Stimulated activated CD4-positive, alpha-beta T cell treated with anti-CD3 and anti-CD28 coated beads, Interleukin-4, amount 100 ng/mL, for 48 hours (primary cell): Measurements from ENCODE around the gene AASDH.
"Not testable (repeated sequence)": the region's sequence is repeated elsewhere in the genome, so short reads cannot be mapped to it uniquely, and the experiment has no call there.

Source experiments
- DNase-seq, 2 donors: peaks; one replicate each; pipeline ENCODE4 v3.0.0-alpha.2; 2020; ENCODE audit warnings: low read depth in 2 of 2

Gene AASDH

GRCh38 chr4:56389558-56389957, 2.3 kb upstream of the AASDH start:
- DNase-seq, result no peak

- no peak for DNase-seq
Observed at GRCh38 chr4:56388306-56388705, 1.0 kb upstream of the AASDH start.

- no peak for DNase-seq
Observed at GRCh38 chr4:56386091-56386490, 1.2 kb downstream of the AASDH start.

GRCh38 chr4:56375458-56375857, 11.8 kb downstream of the AASDH start:
- no peak for DNase-seq

- DNase-seq, result no peak
Observed at GRCh38 chr4:56374956-56375355, 12.3 kb downstream of the AASDH start.

DNA sequence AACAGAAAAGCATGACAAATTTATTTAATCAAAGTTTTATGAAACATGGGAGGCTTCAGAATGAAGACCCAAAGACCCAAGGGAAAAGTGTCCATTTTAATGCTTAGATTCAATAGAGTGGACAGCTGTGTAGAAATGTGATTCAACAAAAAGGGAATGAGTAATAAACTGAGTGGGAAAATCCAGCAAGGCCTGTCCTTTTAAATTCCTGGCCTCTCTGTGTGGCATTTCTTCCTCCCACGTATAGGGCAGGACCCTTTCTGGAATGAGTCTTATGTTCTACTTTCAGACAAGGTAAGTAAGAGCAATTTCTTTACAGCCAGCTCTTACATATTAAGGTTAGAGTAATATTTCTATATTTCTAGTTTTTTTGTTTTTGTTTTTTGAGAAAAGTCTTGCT, 14.5 kb downstream of the AASDH start:
- no peak for DNase-seq

DNA sequence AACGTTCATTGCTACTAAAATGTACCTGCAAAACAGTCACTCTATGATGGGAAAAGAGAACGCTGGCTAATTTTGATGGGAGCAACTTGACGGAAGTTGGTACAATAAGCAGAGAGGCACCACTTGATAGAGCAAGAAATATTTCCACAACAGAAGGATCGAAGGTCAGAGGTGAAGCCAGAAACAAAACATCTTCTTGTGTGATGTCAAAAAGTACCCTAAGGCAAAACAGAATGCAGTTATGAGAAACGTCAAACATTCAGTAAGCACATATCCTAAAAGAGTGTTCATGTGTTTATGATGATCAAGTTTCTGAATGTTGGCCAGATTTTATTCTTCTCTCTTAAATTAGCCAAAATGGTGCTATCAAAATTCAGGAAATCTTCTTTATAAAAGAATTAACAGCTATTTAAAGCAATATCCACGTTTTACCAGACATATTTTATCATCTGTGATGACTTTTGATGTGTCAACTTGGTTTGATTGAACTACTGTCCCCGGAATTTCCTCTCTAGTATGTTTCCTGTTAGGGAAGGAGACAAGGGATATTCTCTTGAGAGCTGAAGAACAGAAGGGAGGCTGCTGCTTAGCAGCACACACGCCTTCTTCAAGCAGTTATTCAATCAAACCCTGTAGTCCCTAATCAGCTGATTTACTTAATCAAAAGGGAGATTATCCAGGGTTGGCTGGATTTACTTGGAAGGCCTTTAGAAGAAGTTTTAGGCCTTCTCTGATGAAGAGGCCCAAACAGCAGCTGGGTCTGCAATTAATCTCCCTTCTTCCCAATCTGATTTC, 15.7 kb downstream of the AASDH start:
- no peak for DNase-seq

GRCh38 chr4:56370377-56370776, 16.9 kb downstream of the AASDH start:
- no peak for DNase-seq

DNA sequence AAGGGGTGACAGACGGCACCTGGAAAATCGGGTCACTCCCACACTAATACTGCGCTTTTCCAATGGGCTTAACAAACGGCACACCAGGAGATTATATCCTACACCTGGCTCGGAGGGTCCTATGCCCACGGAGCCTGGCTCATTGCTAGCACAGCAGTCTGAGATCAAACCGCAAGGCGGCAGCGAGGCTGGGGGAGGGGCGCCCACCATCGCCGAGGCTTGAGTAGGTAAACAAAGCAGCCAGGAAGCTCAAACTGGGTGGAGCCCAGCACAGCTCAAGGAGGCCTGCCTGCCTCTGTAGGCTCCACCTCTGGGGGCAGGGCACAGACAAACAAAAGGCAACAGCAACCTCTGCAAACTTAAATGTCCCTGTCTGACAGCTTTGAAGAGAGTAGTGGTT, 24.3 kb downstream of the AASDH start:
- not testable (repeated sequence) for DNase-seq

- no peak for DNase-seq
Observed at GRCh38 chr4:56360071-56360470, 27.2 kb downstream of the AASDH start.

DNA sequence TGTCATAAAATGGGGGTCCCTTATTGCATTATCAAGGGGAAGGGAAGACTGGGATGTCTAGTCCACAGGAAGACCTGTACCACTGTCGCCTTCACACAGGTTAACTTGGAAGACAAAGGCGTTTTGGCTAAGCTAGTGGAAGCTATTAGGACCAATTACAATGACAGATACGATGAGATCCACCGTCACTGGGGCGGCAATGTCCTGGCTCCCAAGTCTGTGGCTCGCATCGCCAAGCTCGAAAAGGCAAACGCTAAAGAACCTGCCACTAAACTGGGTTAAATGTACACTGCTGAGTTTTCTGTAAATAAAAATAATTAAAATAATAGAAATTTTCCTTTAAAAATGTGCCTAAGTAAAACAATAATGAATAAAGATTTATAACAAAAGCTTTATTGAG, 30.6 kb downstream of the AASDH start:
- DNase-seq, result no peak

DNA sequence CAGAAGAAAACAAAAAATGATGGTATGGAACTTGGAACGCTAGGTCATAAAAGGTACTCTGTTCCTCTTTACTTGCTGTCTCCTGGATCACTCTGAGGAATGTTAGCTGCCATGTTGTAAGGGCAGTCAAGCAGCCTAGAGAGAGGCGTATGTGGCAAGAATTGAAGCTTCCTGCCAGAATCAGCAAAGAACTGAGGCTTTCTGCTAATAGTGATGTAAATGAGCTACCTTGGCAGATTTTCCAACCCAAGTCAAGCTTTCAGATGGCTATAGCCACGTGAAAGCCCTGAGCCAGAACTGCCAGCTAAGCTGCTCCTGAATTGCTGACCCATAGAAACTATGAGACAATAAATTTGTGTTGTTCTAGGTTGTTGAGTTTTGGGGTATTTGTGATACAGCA, 38.7 kb downstream of the AASDH start:
- DNase-seq, result no peak

GRCh38 chr4:56345458-56345857, 41.8 kb downstream of the AASDH start:
- DNase-seq, result no peak

- no peak for DNase-seq
Observed at GRCh38 chr4:56342746-56343145, 44.5 kb downstream of the AASDH start.

- no peak for DNase-seq
Observed at GRCh38 chr4:56330691-56331090, 56.6 kb downstream of the AASDH start.

GRCh38 chr4:56326363-56326762, 60.9 kb downstream of the AASDH start:
- no peak for DNase-seq

GRCh38 chr4:56324011-56324610, 63.2 kb downstream of the AASDH start:
- no peak for DNase-seq

GRCh38 chr4:56323327-56323726, 64.0 kb downstream of the AASDH start:
- DNase-seq, result no peak

DNA sequence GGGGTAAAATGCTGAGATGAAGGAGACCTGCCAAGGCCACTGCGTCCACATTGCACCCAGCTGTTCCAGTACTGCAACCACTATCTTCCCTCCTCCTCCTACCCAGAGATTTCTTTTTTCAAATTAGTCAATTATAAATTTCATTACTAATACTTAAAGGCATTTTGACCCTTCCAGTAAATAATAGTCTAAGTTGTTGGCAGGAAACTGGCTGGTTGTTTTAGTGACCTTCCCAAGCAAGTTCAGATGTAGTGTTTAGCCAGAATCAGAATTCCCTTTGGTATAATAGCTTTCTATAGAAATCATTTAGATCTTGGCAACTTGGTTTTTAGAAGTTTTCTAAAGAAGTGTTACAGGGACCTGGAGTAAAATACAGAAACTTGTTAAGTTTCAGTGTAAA, 66.0 kb downstream of the AASDH start:
- no peak for DNase-seq

- no peak for DNase-seq
Observed at GRCh38 chr4:56320293-56320692, 67.0 kb downstream of the AASDH start.

DNA sequence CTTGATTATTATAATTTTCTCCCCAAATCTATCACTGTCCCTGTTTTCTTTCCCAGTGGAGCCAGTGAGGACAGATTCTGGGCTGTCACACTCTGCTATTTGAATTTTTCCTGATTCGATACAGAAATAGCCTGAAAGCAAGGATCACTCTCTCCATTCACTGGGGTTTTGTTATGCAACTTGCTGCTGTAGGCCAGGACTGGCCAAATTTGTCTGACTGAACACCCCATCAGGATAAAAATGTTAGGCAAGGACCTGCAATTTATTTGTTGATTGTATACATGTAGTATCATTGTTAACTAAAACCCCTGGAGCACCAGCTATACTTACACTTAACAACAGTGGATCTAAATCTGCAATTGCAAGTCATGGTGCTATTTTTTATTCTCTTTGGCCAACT, 68.7 kb downstream of the AASDH start:
- no peak for DNase-seq

DNA sequence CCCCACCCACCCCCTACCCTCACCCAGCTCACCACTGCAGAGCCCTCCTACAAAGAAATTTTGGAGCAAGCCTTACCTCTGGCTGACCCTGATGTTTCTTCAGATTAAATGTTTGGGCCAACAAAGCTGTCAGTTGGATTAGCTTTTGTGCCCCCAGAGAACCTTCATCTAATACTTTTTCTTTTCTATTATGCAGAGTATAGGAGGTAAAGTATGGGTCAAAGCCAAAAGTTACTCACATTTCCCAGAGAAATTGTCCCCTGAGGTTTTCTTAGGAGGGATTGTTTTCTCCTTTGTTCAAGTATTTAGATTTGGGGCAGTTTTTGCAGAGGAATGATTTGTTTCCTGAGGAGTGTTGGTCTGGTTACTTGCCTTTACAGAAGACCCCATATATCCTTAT, 69.5 kb downstream of the AASDH start:
- DNase-seq, result no peak

GRCh38 chr4:56316011-56316650, 71.2 kb downstream of the AASDH start:
- DNase-seq, result no peak
